Lower leg skin (tissue), 3 donors: ENCODE results near the gene ADCY2.

Source experiments
- POLR2A ChIP-seq, 2 donors: fragments of 450-650 bp; IDR thresholded peaks; one replicate each; pipeline ENCODE4 v1.6.1; 2016 to 2017; ENCODE audit warnings: antibody characterized with exemption in 2 of 2, mild to moderate bottlenecking in 1 of 2, moderate library complexity in 1 of 2
- TF ChIP-seq, protein P1 (sequence below), 3 donors: fragments of 450-650 bp; IDR thresholded peaks; one replicate each; pipeline ENCODE4 v1.5.1; 2016; ENCODE audit warnings: antibody characterized with exemption in 3 of 3, mild to moderate bottlenecking in 3 of 3, moderate library complexity in 2 of 3

DNA sequence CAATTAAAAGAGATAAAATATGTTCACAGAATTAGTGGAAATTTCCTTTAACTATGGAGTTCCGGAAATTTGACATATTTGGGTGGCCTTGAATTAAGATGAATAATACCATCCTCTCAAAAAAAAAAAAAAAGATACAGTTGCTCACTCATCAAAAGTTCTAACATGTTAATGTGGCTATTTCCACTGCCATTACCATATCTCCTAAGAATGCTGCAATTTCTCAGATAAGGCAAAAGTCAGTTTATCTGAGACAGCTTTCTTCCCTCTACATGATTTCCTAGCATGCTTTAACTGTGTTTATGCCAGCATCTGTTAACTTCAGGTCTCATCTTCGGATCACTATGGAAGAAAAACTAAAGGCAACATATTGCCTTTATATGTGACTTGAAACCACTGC is 470.3 kb downstream of the ADCY2 start:
- TF ChIP-seq, protein P1, sequence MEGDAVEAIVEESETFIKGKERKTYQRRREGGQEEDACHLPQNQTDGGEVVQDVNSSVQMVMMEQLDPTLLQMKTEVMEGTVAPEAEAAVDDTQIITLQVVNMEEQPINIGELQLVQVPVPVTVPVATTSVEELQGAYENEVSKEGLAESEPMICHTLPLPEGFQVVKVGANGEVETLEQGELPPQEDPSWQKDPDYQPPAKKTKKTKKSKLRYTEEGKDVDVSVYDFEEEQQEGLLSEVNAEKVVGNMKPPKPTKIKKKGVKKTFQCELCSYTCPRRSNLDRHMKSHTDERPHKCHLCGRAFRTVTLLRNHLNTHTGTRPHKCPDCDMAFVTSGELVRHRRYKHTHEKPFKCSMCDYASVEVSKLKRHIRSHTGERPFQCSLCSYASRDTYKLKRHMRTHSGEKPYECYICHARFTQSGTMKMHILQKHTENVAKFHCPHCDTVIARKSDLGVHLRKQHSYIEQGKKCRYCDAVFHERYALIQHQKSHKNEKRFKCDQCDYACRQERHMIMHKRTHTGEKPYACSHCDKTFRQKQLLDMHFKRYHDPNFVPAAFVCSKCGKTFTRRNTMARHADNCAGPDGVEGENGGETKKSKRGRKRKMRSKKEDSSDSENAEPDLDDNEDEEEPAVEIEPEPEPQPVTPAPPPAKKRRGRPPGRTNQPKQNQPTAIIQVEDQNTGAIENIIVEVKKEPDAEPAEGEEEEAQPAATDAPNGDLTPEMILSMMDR (IDR thresholded peaks at IDR 0.05), result no peak
- TF ChIP-seq POLR2A (IDR thresholded peaks at IDR 0.05), result no peak
